ENCODE results near the gene TP53TG3. TPM values are rescaled to one million over a fixed set of nuclear protein-coding genes. Genes with fewer than 3 reads are reported as not detected.
"Not testable (repeated sequence)": the region's sequence is repeated elsewhere in the genome, so short reads cannot be mapped to it uniquely, and the experiment has no call there.

The TP53TG3 gene, protein sequence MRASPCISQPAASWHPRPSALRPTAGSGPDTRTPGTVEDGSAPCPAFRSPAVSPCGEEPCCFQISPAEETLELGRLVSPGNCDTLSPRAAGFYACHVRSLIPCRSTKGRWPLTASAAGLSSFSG
- total RNA-seq (not detected), polyA plus RNA-seq (ENCODE audit: insufficient read depth in 1 of 8, insufficient read length in 8 of 8, low replicate concordance in 1 of 8) (under 1 TPM in 1 of 8 donors, not detected in 7; 0.65 TPM)
- long read RNA-seq, donor 1 = 0 reads
- long read RNA-seq, donor 2 = 0 reads
- long read RNA-seq, donor 3 = 0 reads
- long read RNA-seq, donor 4 = 0 reads
- long read RNA-seq, donor 5 = 0 reads
- long read RNA-seq, donor 6 = 0 reads
- long read RNA-seq, donor 7 = 0 reads
- long read RNA-seq, donor 8 = 0 reads
- long read RNA-seq, donor 9 = 0 reads
- long read RNA-seq, donor 10 = 0 reads
- long read RNA-seq, donor 11 = 0 reads

DNA sequence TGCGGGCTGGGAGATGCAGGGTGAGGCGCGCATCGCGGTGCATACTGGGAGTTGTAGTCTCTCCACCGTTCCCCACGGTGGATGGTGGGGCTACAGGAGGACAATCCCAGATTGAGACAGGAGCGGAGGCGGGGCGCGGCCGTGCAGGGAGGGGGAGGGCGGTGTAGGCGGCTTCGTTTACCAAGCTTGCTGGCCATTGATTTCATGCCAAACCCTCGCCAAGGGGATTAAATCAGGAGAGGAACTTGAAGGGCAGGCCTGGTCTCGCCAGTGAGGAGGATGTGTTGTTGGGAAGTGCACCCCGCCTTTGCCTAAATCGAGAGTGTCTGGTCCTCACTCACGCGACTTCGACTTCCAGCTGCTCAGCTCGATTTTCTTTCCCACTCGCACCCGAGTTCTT is at the start of gene TP53TG3:
Gene TP53TG3 (minus strand): TSS at position 101 of the 400 bp plus-strand sequence. CDS start 68 bp downstream, at position 33.
- not testable (repeated sequence) for H3K27me3 ChIP-seq (ENCODE audit: control insufficient read depth, insufficient read depth, low read length); H3K36me3 ChIP-seq (ENCODE audit: control insufficient read depth, insufficient read depth, low read length); H3K27ac ChIP-seq (ENCODE audit: low read length); DNase-seq; H3K4me3 ChIP-seq (ENCODE audit: low read length); H3K4me1 ChIP-seq (ENCODE audit: control insufficient read depth, insufficient read depth, low read length); H3K9me3 ChIP-seq (replicated peaks; ENCODE audit: control insufficient read depth, low read depth, low read length)
- no CpG with 5 or more reads among the region's 25 CpGs for WGBS (ENCODE audit: insufficient coverage)

DNA sequence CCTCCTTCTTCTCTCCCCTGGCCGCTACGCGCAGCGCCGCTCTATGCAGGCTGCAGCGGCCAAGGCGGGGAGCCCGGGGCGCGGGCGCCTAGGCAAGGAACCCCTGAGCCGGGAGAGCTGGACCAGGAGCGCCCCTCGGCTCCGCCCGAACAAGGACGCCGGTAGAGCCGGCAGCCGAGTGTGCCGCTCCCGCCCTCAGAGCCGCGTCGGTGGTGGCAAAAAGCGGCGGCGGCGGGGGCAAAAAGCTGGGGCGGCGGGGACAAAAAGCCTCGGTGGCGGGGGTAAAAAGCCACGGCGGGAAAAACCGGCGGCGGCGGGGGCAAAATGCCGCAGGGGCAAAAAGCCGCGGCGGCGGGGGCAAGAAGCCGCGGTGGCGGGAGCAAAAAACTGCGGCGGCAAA is 25.1 kb downstream of the TP53TG3 start:
- DNase-seq; H3K27me3 ChIP-seq (ENCODE audit: control insufficient read depth, insufficient read depth, low read length); H3K4me3 ChIP-seq (ENCODE audit: low read length); H3K27ac ChIP-seq (ENCODE audit: low read length); H3K9me3 ChIP-seq (replicated peaks; ENCODE audit: control insufficient read depth, low read depth, low read length); H3K4me1 ChIP-seq (ENCODE audit: control insufficient read depth, insufficient read depth, low read length); H3K36me3 ChIP-seq (ENCODE audit: control insufficient read depth, insufficient read depth, low read length): not testable (repeated sequence)
- 50% methylated on average over 2 of the region's 49 CpGs for WGBS (ENCODE audit: insufficient coverage)

DNA sequence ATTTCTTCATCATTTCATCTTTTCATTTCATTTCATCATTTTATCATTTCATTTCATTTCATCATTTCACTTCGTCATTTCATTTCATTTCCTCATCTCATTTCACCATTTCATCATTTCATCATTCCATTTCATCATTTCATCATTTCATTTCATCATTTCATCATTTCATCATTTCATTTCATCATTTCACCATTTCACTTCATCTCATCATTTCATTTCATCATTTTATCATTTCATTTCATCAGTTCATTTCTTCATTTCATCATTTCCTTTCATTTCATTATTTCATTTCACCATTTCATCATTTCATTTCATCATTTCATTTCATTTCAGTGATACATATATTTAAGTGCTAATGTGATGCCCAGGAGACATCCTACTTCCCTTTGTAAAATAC is 28.4 kb downstream of the TP53TG3 start:
- H3K9me3 ChIP-seq (replicated peaks; ENCODE audit: control insufficient read depth, low read depth, low read length); DNase-seq: not testable (repeated sequence)
- no CpG with 5 or more reads among the region's 1 CpG for WGBS (ENCODE audit: insufficient coverage)

DNA sequence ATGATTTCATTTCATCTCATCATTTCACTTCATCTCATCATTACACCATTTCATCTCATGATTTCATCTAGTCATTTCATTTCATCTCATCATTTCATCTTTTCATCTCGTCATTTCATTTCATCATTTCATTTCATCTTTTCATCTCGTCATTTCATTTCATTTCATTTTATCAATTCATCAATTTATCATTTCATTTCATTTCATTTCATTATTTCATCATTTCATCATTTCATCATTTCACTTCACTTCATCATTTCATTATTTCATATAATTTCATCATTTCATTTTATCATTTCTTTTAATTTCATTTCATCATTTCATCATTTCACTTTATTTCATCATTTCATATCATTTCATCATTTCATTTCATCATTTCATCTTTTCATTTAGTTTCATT is 29.2 kb downstream of the TP53TG3 start:
- not testable (repeated sequence) for H3K4me3 ChIP-seq (ENCODE audit: low read length); H3K27me3 ChIP-seq (ENCODE audit: control insufficient read depth, insufficient read depth, low read length); H3K4me1 ChIP-seq (ENCODE audit: control insufficient read depth, insufficient read depth, low read length); DNase-seq; H3K36me3 ChIP-seq (ENCODE audit: control insufficient read depth, insufficient read depth, low read length); H3K9me3 ChIP-seq (replicated peaks; ENCODE audit: control insufficient read depth, low read depth, low read length); H3K27ac ChIP-seq (ENCODE audit: low read length)
- WGBS (ENCODE audit: insufficient coverage) = no CpG with 5 or more reads among the region's 2 CpGs

More for the DNA sequence above, 28.4 kb downstream of the TP53TG3 start:
- not testable (repeated sequence) for H3K27ac ChIP-seq (ENCODE audit: low read length); H3K27me3 ChIP-seq (ENCODE audit: control insufficient read depth, insufficient read depth, low read length); H3K36me3 ChIP-seq (ENCODE audit: control insufficient read depth, insufficient read depth, low read length); H3K4me1 ChIP-seq (ENCODE audit: control insufficient read depth, insufficient read depth, low read length); H3K4me3 ChIP-seq (ENCODE audit: low read length)

DNA sequence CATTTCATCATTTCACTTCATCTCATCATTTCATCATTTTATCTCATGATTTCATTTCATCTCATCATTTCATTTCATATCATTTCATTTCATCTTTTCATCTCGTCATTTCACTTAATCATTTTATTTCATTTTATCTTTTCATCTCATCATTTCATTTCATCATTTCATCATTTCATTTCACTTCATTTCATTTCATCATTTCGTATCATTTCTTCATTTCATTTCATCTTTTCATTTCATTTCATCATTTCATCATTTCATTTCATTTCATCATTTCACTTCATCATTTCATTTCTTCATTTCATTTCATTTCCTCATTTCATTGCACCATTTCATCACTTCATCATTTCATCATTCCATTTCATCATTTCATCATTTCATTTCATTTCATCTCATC is 29.8 kb downstream of the TP53TG3 start:
- not testable (repeated sequence) for H3K36me3 ChIP-seq (ENCODE audit: control insufficient read depth, insufficient read depth, low read length); H3K9me3 ChIP-seq (replicated peaks; ENCODE audit: control insufficient read depth, low read depth, low read length); DNase-seq; H3K27me3 ChIP-seq (ENCODE audit: control insufficient read depth, insufficient read depth, low read length); H3K27ac ChIP-seq (ENCODE audit: low read length); H3K4me3 ChIP-seq (ENCODE audit: low read length); H3K4me1 ChIP-seq (ENCODE audit: control insufficient read depth, insufficient read depth, low read length)
- WGBS (ENCODE audit: insufficient coverage) = no CpG with 5 or more reads among the region's 2 CpGs

DNA sequence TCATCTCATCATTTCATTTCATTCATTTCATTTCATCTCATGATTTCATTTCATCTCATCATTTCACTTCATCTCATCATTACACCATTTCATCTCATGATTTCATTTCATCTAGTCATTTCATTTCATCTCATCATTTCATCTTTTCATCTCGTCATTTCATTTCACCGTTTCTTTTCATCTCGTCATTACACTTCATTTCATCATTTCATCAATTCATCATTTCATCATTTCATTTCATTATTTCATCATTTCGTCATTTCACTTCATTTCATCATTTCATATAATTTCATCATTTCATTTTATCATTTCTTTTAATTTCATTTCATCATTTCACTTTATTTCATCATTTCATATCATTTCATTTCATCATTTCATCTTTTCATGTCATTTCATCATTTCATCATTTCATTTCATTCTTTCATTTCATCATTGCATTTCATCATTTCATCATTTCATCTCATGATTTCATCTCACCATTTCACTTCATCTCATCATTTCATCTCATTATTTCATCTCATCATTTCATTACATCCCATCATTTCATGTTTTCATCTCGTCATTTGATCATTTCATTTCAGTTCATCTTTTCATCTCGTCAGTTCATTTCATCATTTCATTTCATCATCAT is 30.6 kb downstream of the TP53TG3 start:
- not testable (repeated sequence) for H3K27me3 ChIP-seq (ENCODE audit: control insufficient read depth, insufficient read depth, low read length); DNase-seq; H3K9me3 ChIP-seq (replicated peaks; ENCODE audit: control insufficient read depth, low read depth, low read length); H3K27ac ChIP-seq (ENCODE audit: low read length); H3K36me3 ChIP-seq (ENCODE audit: control insufficient read depth, insufficient read depth, low read length); H3K4me1 ChIP-seq (ENCODE audit: control insufficient read depth, insufficient read depth, low read length); H3K4me3 ChIP-seq (ENCODE audit: low read length)
- WGBS (ENCODE audit: insufficient coverage) = no CpG with 5 or more reads among the region's 6 CpGs

DNA sequence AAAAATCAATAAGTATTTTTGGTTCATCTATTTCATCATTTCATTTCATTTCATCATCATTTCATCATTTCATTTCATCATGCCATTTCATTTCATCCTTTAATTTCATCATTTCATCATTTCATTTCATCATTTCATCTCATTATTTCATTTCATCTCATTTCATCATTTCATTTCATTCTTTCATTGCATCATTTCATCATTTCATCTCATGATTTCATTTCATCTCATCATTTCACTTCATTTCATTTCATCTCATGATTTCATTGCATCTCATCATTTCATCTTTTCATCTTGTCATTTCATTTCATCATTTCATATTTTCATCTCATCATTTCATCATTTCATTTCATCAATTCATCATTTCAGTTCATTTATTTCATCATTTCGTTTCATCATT is 31.2 kb downstream of the TP53TG3 start:
- not testable (repeated sequence) for DNase-seq; H3K27me3 ChIP-seq (ENCODE audit: control insufficient read depth, insufficient read depth, low read length); H3K4me3 ChIP-seq (ENCODE audit: low read length); H3K4me1 ChIP-seq (ENCODE audit: control insufficient read depth, insufficient read depth, low read length); H3K9me3 ChIP-seq (replicated peaks; ENCODE audit: control insufficient read depth, low read depth, low read length); H3K27ac ChIP-seq (ENCODE audit: low read length); H3K36me3 ChIP-seq (ENCODE audit: control insufficient read depth, insufficient read depth, low read length)
- WGBS (ENCODE audit: insufficient coverage) = no CpG with 5 or more reads among the region's 1 CpG

DNA sequence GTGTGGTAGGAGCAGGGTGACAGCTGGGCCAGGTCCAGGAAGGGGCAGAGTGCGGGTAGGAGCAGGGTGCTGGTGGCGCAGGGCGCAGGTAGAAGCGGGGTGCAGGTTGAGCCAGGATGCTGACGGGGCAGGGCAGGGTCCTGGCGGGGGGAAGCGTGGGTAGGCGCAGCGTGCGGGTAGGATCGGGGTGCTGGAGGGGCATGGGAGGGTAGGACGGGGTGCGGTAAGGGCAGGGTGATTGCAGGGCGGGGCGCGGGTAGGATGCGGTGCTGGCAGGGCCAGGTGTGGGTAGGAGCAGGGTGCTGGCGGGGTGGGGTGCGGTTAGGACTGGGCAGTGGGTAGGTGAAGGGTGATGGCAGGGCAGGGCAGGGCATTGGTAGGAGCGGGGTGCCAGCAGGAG is 38.4 kb downstream of the TP53TG3 start:
- H3K9me3 ChIP-seq (replicated peaks; ENCODE audit: control insufficient read depth, low read depth, low read length); DNase-seq; H3K4me1 ChIP-seq (ENCODE audit: control insufficient read depth, insufficient read depth, low read length); H3K27ac ChIP-seq (ENCODE audit: low read length); H3K27me3 ChIP-seq (ENCODE audit: control insufficient read depth, insufficient read depth, low read length); H3K4me3 ChIP-seq (ENCODE audit: low read length); H3K36me3 ChIP-seq (ENCODE audit: control insufficient read depth, insufficient read depth, low read length): not testable (repeated sequence)
- WGBS (ENCODE audit: insufficient coverage) = no CpG with 5 or more reads among the region's 20 CpGs

DNA sequence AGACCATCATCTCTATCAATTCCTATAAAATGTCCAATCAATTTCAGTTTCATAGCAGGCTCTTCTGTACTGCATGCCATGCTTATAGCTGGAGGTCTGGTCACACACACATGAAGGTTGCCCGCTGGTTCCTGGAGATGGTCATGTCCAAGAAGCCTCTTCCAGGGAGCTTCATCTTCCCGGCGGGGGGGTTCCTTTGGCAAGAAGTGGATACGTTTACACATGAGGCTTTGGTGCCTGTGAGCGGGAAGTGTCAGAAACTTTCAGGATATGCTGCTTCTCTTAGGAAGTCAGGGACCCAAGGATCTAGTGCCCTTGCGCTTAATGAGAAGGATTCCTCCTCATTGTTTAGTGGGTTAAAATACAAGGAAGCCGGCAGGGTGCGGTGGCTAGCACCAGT is 43.9 kb downstream of the TP53TG3 start:
- not testable (repeated sequence) for H3K4me3 ChIP-seq (ENCODE audit: low read length); H3K36me3 ChIP-seq (ENCODE audit: control insufficient read depth, insufficient read depth, low read length); H3K9me3 ChIP-seq (replicated peaks; ENCODE audit: control insufficient read depth, low read depth, low read length); H3K27me3 ChIP-seq (ENCODE audit: control insufficient read depth, insufficient read depth, low read length); H3K27ac ChIP-seq (ENCODE audit: low read length); H3K4me1 ChIP-seq (ENCODE audit: control insufficient read depth, insufficient read depth, low read length); DNase-seq
- 80% methylated on average over 2 of the region's 8 CpGs for WGBS (ENCODE audit: insufficient coverage)

All from muscle of leg (tissue), 16 donors.